IMR-90 (cell line): ENCODE results near the gene TRAIP. TPM values are rescaled to one million over a fixed set of nuclear protein-coding genes. Genes with fewer than 3 reads are reported as not detected.
A peak's percentile ranks its signal among the peaks of the same experiment; 100 is the strongest.

Experiments used
- ATAC-seq: fragments of 200-7000 bp; cut with Tn5 transposase; 2 replicates; pipeline ENCODE4 v1.9.1; 2020; ENCODE audit warnings: low read depth, mild to moderate bottlenecking, moderate library complexity
- BruUV-seq: library from RNA; stranded (reverse); fragments of 400-500 nt; replicated peaks from 2 replicates; lab custom pipeline; 2021; lab: Mats Ljungman, UMichigan
- CTCF ChIA-PET: fragments of 300-600 bp; formaldehyde crosslinking; extraction: SDS; loops from one replicate; lab custom pipeline; 2021; ENCODE audit warnings: antibody characterized with exemption; lab: Yijun Ruan, JAX
- POLR2A ChIA-PET: fragments of 300-600 bp; sonication (Branson Sonifier 250); formaldehyde crosslinking; loops from one replicate; lab custom pipeline; 2022; ENCODE audit warnings: antibody characterized with exemption; ENCODE audit not compliant: unreplicated experiment; lab: Charles Lee
- DNase-seq: peaks from one replicate; pipeline ENCODE4 v3.0.0; 2013
- H2AFZ ChIP-seq: replicated peaks from 2 replicates; pipeline ENCODE3; 2013; ENCODE audit warnings: low read length, mild to moderate bottlenecking; ENCODE audit not compliant: poor library complexity
- H2AK5ac ChIP-seq: 2 replicates; pipeline ENCODE4 v1.6.1; 2013; ENCODE audit warnings: low read depth, low read length, inconsistent platforms
- H2AK9ac ChIP-seq: replicated peaks from 2 replicates; pipeline ENCODE3; 2013; ENCODE audit warnings: mild to moderate bottlenecking, low read depth, low read length, moderate library complexity; ENCODE audit not compliant: poor library complexity
- H2BK120ac ChIP-seq: 2 replicates; pipeline ENCODE4 v1.6.1; 2013; ENCODE audit warnings: low read depth, low read length, inconsistent platforms
- H2BK15ac ChIP-seq: 3 replicates; pipeline ENCODE4 v1.6.1; 2013; ENCODE audit warnings: low read depth, low read length, inconsistent platforms
- H2BK20ac ChIP-seq: 2 replicates; pipeline ENCODE4 v1.6.1; 2013; ENCODE audit warnings: low read depth, mild to moderate bottlenecking, inconsistent platforms, low read length, moderate library complexity
- H2BK5ac ChIP-seq: 2 replicates; pipeline ENCODE4 v1.6.1; 2013; ENCODE audit warnings: mild to moderate bottlenecking, low read depth, low read length, inconsistent platforms; ENCODE audit not compliant: poor library complexity, severe bottlenecking
- H3K14ac ChIP-seq: replicated peaks from 2 replicates; pipeline ENCODE4 v1.6.1; 2013; ENCODE audit warnings: low read depth, low read length, inconsistent platforms
- H3K18ac ChIP-seq: 2 replicates; pipeline ENCODE4 v1.6.1; 2013; ENCODE audit warnings: low read depth, low read length, control low read depth
- H3K23ac ChIP-seq: 2 replicates; pipeline ENCODE4 v1.6.1; 2013; ENCODE audit warnings: low read depth, low read length, inconsistent platforms
- H3K27ac ChIP-seq: 2 replicates; pipeline ENCODE4 v1.5.1; 2013; ENCODE audit warnings: mild to moderate bottlenecking, control low read depth, low read length; ENCODE audit not compliant: insufficient read depth
- H3K27me3 ChIP-seq: 2 replicates; pipeline ENCODE4 v1.6.1; 2013; ENCODE audit warnings: low read length; ENCODE audit not compliant: control insufficient read depth, insufficient read depth
- H3K36me3 ChIP-seq: 2 replicates; pipeline ENCODE4 v1.6.1; 2013; ENCODE audit warnings: low read length, mixed read lengths; ENCODE audit not compliant: control insufficient read depth, insufficient read depth
- H3K4ac ChIP-seq: 2 replicates; pipeline ENCODE4 v1.6.1; 2013; ENCODE audit warnings: low read depth, low read length, inconsistent platforms
- H3K4me1 ChIP-seq: 2 replicates; pipeline ENCODE4 v1.6.1; 2013; ENCODE audit warnings: low read length, mixed read lengths; ENCODE audit not compliant: control insufficient read depth, insufficient read depth
- H3K4me2 ChIP-seq: 2 replicates; pipeline ENCODE4 v1.6.1; 2013; ENCODE audit warnings: low read depth, mild to moderate bottlenecking, control low read depth, low read length, moderate library complexity
- H3K4me3 ChIP-seq: 2 replicates; pipeline ENCODE4 v1.5.1; 2013; ENCODE audit warnings: low read depth, mild to moderate bottlenecking, control low read depth, low read length, moderate library complexity; ENCODE audit not compliant: insufficient read depth
- H3K56ac ChIP-seq: 2 replicates; pipeline ENCODE4 v1.6.1; 2013; ENCODE audit warnings: low read length, inconsistent platforms; ENCODE audit not compliant: insufficient read depth; ENCODE audit errors: extremely low read depth
- H3K79me1 ChIP-seq, 2 experiments: 2 replicates each; pipeline ENCODE4 v1.6.1; 2013; ENCODE audit warnings: low read length in 2 of 2, inconsistent platforms in 1 of 2, low read depth in 1 of 2
- H3K9ac ChIP-seq: 2 replicates; pipeline ENCODE4 v1.6.1; 2013; ENCODE audit warnings: low read depth, low read length, control low read depth
- H3K9me1 ChIP-seq: 2 replicates; pipeline ENCODE4 v1.6.1; 2013; ENCODE audit warnings: low read length, inconsistent platforms; ENCODE audit not compliant: insufficient read depth
- H3K9me3 ChIP-seq: 2 replicates; pipeline ENCODE4 v1.6.1; 2013; ENCODE audit warnings: low read length; ENCODE audit not compliant: control insufficient read depth, insufficient read depth
- H4K20me1 ChIP-seq: 2 replicates; pipeline ENCODE4 v1.6.1; 2013; ENCODE audit warnings: low read length, inconsistent platforms; ENCODE audit not compliant: insufficient read depth
- H4K5ac ChIP-seq: 2 replicates; pipeline ENCODE4 v1.6.1; 2013; ENCODE audit warnings: mild to moderate bottlenecking, low read depth, low read length, control low read depth
- H4K8ac ChIP-seq, 2 experiments: 2 replicates each; pipeline ENCODE4 v1.6.1; 2013; ENCODE audit warnings: low read depth in 2 of 2, low read length in 2 of 2, control low read depth in 1 of 2, inconsistent platforms in 1 of 2
- H4K91ac ChIP-seq: 2 replicates; pipeline ENCODE4 v1.6.1; 2013; ENCODE audit warnings: low read depth, low read length, inconsistent platforms; ENCODE audit not compliant: insufficient read depth
- CEBPB ChIP-seq: IDR thresholded peaks from 2 replicates; pipeline ENCODE4 v1.6.1; 2012; ENCODE audit warnings: low read depth, low read length, improper control_type of control experiment
- CHD1 ChIP-seq: IDR thresholded peaks from 2 replicates; pipeline ENCODE4 v1.6.1; 2012; ENCODE audit warnings: low read depth, low read length, improper control_type of control experiment
- ELK1 ChIP-seq: fragments of 150-350 bp; IDR thresholded peaks from 2 replicates; pipeline ENCODE4 v1.6.1; 2016; ENCODE audit warnings: low read depth, mild to moderate bottlenecking, low read length, moderate library complexity, borderline replicate concordance
- MXI1 ChIP-seq: IDR thresholded peaks from 2 replicates; pipeline ENCODE4 v1.6.1; 2012; ENCODE audit warnings: low read depth, mild to moderate bottlenecking, low read length, moderate library complexity, borderline replicate concordance
- RAD21 ChIP-seq: IDR thresholded peaks from 2 replicates; pipeline ENCODE4 v1.6.1; 2012; ENCODE audit warnings: low read length, improper control_type of control experiment
- SMC3 ChIP-seq: fragments of 150-350 bp; IDR thresholded peaks from 2 replicates; pipeline ENCODE4 v1.6.1; 2016; ENCODE audit warnings: low read depth, mild to moderate bottlenecking, antibody characterized with exemption, low read length, moderate library complexity
- WGBS, 2 experiments: methylation state at CpG; one replicate each; pipeline versions ENCODE4 v1.1.5 to v1.1.7; 2013; ENCODE audit warnings: missing lambda C conversion rate in 2 of 2; ENCODE audit not compliant: insufficient read length in 1 of 2; ENCODE audit errors: extremely low coverage in 2 of 2; 5-methylcytosine and 5-hydroxymethylcytosine counted together
- dilution Hi-C: fragments of 300-500 bp; cut with HindIII; formaldehyde crosslinking; loops from one replicate; pipeline ENCODE4 v1.14.3; 2018; ENCODE audit warnings: low sequenced_read_pairs; ENCODE audit not compliant: unreplicated experiment
- in situ Hi-C: fragments of 300-500 bp; cut with MboI; formaldehyde crosslinking; loops from 3 replicates; pipeline ENCODE4 v1.14.3; 2019; ENCODE audit warnings: low sequenced_read_pairs, inconsistent platforms, mixed read lengths
- intact Hi-C: fragments of 100-400 bp; cut with micrococcal nuclease; formaldehyde crosslinking; loops from 2 replicates; pipeline ENCODE4 v1.10.0; 2022
- polyA plus RNA-seq, 3 experiments: library from polyadenylated mRNA; depleted of rRNA; stranded (reverse); fragments of >200 nt; gene quantifications; 2 replicates each; pipeline ENCODE4 v1.2.3, GENCODE V29; 2012; ENCODE audit warnings: low replicate concordance in 1 of 3
- total RNA-seq: library from RNA; depleted of rRNA; stranded (reverse); fragments of >200 nt; gene quantifications from 2 replicates; pipeline ENCODE4 v1.2.3, GENCODE V29; 2012
- TF ChIP-seq, protein P1 (sequence below): conservative IDR thresholded peaks from 2 replicates; pipeline ENCODE4 v1.5.1; 2012; ENCODE audit warnings: mild to moderate bottlenecking, low read depth, low read length, improper control_type of control experiment

Gene TRAIP
- total and polyA plus RNA-seq, 2 of the 4 experiments (the other 2 are of a cell fraction), result 6.3 to 9.2 TPM

DNA sequence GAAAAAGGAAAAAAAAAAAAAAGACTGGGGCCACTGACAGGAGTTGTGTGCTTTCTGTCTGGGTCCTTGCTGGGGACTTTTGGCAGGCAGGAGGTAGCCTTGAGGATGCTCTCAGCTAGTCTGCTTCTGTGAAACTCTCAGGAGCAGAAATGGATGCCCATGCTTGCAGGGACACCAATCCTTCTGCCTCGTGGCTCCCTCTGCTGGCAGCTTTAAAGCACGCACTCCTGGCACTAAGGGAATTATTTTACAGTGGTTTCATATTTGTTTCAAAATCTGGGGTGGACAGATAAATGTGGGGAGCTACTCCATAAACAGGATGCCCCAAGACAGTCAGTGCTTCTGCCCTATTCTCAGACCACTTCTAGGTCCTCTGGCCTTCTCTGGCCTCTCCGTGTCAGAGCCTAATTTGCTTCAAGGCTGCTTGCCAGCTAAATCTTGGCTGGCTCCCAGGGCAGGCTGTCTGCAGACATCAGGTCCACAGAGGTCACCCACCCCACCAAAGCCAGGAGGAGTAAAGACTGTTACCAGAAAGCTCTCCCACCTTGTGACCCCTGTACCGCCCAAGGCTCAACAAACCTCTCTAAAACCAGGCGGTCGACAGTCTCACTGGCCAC lies 17.1 kb downstream of the TRAIP start:
- H3K56ac ChIP-seq, result no peak overlapping the region
- peak; percentile 96 for ATAC-seq
- H3K27me3 ChIP-seq, result no peaks in the 10 kb centered on the region
- no peak overlapping the region for H2BK15ac ChIP-seq
- H2AK9ac ChIP-seq, result peak overlapping the region; percentile 84
- no peak for TF ChIP-seq CHD1
- peak; percentile 97 for TF ChIP-seq SMC3
- no peak for TF ChIP-seq MXI1
- no peak for TF ChIP-seq ELK1
- TF ChIP-seq, protein P1, sequence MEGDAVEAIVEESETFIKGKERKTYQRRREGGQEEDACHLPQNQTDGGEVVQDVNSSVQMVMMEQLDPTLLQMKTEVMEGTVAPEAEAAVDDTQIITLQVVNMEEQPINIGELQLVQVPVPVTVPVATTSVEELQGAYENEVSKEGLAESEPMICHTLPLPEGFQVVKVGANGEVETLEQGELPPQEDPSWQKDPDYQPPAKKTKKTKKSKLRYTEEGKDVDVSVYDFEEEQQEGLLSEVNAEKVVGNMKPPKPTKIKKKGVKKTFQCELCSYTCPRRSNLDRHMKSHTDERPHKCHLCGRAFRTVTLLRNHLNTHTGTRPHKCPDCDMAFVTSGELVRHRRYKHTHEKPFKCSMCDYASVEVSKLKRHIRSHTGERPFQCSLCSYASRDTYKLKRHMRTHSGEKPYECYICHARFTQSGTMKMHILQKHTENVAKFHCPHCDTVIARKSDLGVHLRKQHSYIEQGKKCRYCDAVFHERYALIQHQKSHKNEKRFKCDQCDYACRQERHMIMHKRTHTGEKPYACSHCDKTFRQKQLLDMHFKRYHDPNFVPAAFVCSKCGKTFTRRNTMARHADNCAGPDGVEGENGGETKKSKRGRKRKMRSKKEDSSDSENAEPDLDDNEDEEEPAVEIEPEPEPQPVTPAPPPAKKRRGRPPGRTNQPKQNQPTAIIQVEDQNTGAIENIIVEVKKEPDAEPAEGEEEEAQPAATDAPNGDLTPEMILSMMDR, result peak; percentile 94
- no peak for TF ChIP-seq CEBPB
- TF ChIP-seq RAD21, result peak; percentile 89
- peaks cover 3% of the 10 kb centered on the region; the same call in 1 of the 2 replicates for H3K36me3 ChIP-seq
- H3K18ac ChIP-seq, result no peak overlapping the region
- H3K4me1 ChIP-seq, result no peaks in the 10 kb centered on the region; the same call in 1 of the 2 replicates
- CTCF ChIA-PET, result interaction anchor here (0.6 to 4.4 kb wide), 15 partner anchors 8 to 299 kb away, joined by 3 to 33 read pairs (median 4); partner anchors contain the start of genes AMIGO3 and INKA1
- whole genome bisulfite sequencing, 2 experiments, result 0% methylated on average over 1 of the region's 6 CpGs; no CpG with 5 or more reads in 1 of the 2 experiments
- peak; percentile 74 for DNase-seq
- in situ Hi-C loops (no loop called here), dilution Hi-C loops (no loop called here), intact Hi-C loops (loop anchor here (1.0 kb wide), 3 partner anchors 37 to 136 kb away; partner anchors contain the start of gene AMIGO3)
- no peak overlapping the region for H4K5ac ChIP-seq
- H3K9me3 ChIP-seq, result no peaks in the 10 kb centered on the region
- H4K20me1 ChIP-seq, result no peaks in the 10 kb centered on the region
- H3K14ac ChIP-seq, result no peak overlapping the region
- POLR2A ChIA-PET, result interaction anchor here (0.9 kb wide), 1 partner anchor 34 kb away, joined by 3 read pairs; no protein-coding TSS in a partner anchor
- peak overlapping the region; percentile 58 for H2AFZ ChIP-seq
- H3K9me1 ChIP-seq, result peaks cover 3% of the 10 kb centered on the region; the same call in 1 of the 2 replicates
- H4K91ac ChIP-seq, result no peak overlapping the region
- no peaks in the 10 kb centered on the region for H3K79me1 ChIP-seq
- H3K23ac ChIP-seq, result no peak overlapping the region
- H2BK20ac ChIP-seq, result no peak overlapping the region
- BruUV-seq, result no TSS peak
- no peak overlapping the region for H3K27ac ChIP-seq
- H3K9ac ChIP-seq, result no peak overlapping the region
- H2BK5ac ChIP-seq, result no peak overlapping the region
- H2BK120ac ChIP-seq, result no peak overlapping the region
- no peak overlapping the region for H3K4me2 ChIP-seq
- H4K8ac ChIP-seq, result peak overlapping the region in 1 of 2 experiments; percentile 57; a peak in 1 of 4 replicates
- H3K4ac ChIP-seq, result no peak overlapping the region
- H2AK5ac ChIP-seq, result no peak overlapping the region
- H3K4me3 ChIP-seq, result no peak overlapping the region
